GM20431 (cell line): ENCODE data around the gene RASEF.

Source experiments
- in situ Hi-C: fragments of 300-500 bp; cut with MseI, MboI; formaldehyde crosslinking; loops from one replicate; pipeline ENCODE4 v1.15.0; 2020; ENCODE audit warnings: low sequenced_read_pairs; ENCODE audit not compliant: unreplicated experiment

The RASEF gene

DNA sequence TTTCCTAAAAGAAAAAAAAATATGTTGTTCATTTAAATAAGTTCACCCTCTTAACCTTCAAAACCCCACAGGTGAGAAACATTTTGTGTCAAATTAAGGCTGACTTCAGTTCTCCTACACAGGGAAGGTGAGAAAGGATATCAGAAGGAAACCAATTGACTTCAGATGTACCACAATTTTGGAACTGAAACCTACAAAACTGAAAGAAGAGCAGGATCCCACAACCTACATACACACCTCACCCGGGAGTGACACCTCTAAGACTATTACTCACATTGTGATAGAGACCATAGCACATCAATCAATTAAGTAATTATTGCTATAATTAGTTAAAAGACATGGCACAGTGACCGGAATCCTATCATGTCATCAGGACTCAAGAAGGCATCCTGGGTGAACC is 47.0 kb downstream of the RASEF start:
- in situ Hi-C loops: no loop called here

DNA sequence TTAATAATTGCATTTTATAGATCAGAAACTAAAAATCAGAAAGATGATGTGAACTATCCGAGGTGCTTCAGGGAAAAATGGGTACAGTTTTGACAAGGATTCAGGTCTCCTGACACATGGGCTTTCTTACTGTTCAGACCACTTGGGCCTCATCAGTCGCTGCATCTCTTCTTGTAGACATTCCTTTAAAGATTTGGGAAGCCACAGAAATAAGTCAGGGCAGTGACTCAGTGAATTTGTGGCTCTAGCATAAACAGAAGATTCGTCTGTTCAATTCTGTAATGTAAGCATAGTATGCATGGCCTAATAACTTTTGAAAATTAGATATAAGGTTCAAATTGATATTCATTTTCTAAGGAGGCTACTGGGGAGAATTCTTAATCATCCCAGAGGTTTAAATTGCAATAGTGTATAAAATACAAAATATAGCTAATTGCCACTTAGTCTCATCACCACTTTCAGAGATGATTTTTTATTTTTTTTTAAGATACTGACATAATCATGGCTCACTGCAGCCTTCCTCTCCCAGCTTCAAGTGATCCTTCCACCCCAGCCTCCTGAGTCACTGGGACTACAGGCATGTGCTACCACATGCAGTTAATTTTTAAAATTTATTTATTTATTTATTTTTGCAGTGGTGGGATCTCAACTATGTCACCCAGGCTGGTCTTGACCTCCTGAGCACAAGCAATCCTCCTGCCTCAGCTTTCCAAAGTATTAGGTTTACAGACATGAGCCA is 48.9 kb downstream of the RASEF start:
- in situ Hi-C loops: no loop called here

DNA sequence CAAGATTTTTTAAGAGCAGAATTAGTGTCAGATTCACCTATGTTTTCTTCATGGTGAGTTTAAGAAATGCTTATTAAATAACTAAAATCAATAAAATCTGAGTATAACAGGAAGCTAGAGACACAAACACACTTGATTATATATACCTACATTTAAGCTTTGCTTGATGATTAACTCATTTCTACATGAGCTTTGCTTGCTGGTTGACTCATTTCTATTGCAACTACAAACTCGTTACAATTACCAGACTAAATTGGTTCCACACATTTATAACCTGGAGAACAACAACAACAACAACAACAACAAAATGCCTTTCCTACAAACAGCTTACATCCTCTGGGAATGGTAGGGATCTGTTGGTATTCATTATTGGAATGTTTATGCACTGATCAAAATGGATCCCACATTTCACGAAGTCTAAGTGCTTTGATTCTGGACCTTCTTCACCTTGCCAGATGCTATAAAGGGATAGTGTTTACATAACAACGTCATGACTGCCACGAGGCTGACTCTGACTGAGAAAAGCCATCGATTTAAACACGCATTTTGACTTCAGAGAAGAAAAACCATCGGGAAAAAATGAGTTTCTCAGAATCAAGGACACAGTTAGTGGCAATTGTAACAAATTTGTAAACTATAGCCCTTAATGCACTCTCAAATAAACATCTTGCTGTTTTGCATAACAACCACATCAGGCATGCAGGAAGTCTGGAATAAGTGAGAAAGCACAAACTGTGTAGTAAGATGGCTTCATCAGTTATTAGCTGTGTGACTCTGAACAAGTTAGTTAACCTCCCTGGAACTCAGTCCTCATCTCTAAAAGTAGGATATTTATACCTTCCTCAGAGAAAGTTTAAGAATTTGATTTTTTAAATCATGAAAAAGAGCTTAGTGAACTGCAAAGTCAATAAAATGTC is 49.8 kb downstream of the RASEF start:
- in situ Hi-C loops: no loop called here

DNA sequence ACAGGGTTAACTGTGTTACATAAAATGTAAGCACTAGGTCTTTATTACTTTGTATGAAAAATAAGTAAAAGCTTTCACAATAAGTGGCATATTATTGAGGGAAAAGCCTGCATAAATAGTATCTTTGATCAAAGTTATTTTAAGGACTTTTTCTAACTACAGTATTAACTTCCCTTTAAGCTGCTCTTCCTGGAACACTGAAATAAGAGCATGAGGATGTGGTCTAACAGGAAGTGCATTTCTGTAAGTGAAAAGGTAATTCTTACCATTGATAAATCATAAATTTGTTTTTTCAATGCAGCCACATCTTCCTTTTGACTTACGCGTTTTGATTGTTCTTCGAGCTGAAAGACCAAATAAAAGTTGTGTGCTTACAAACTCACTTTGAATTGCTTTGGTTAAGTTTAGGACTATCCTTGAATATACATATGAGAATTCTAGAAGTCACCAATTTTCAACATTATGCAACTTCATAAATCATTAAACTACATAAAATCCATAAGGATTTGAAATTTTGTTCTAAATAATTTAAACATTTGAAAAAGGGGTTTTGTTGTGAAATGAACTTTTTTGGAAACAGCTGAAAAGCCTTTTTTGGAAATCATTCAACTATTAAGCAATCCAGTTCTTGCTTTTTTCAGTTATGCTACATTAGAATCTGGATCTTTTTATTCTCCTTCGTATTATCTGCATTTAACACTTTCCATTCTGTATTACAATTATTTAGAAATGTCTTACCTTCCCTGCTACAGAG is 50.6 kb downstream of the RASEF start:
- in situ Hi-C loops: no loop called here

DNA sequence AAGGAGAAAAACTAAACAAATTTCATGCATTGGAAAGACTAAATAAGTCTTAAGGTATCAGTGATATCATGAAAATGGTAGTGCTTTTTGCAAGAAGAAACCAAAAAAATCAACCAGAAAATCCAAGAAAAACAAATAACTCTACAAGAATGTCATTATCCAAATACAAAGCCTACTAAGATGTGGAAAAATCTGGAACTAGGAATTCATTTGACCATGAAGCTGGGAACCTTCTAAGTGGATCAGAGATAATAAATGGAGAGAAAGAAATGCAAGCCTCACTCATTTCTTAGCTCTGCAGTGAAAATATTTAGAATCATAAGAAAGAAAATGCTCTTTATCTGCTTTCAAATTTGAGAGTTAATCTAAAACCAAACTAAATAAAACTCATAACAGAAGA is 51.3 kb downstream of the RASEF start:
- in situ Hi-C loops: no loop called here

DNA sequence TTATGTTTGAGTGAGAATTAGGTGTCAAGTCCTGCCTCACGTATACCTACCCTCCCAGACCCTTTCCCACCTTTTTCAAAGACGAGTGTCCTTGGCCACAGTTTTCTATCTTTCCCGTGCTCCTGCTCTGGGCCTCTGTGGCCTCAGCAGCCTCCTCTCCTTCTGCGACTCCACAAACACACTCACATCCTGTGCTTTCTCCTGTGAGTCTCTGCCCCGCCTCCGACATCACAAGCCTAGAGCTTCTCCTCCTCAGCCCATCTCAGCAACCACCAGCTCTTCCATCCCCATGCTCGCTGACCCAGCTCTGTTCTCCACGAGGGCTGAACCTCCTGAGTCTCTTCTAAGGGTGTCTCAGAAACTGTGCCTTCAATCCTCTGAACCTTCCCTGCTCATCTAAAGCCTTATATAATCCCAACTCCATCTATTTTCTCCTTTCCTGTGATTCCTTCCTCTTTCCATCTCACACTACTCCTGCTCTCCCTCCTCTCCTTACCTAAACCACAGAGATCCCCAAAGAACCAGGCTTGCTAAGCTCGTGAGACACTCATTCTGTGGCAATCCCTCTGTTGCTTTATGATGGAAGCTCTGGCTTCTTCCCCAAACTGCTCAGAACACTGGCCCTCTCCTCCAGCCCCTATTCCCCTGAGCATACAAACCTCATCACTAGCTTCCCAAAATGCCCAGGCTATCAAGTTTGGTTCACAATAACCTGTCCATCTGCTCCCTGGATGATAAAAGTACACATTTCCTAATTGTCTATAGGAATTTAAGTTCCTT is 55.2 kb downstream of the RASEF start:
- in situ Hi-C loops: no loop called here

DNA sequence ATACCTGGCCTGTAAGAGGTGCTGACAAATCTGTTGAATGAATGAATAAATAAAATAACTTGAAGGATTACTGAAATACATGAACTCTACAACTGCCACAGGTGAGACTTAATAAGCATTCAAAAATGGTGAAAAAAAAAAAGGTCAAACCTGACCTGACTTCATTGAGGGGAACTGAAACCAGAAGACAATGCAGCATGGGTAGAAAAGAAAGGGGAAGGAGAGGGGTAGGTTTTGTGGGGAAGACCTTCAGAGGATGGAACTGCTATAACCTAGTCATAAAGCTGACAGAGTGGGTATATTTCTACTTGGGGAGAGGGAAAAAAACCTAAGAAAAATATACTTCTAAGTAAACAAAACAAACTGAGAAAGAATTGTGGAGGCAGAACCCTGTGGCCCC is 56.6 kb downstream of the RASEF start:
- in situ Hi-C loops: no loop called here

DNA sequence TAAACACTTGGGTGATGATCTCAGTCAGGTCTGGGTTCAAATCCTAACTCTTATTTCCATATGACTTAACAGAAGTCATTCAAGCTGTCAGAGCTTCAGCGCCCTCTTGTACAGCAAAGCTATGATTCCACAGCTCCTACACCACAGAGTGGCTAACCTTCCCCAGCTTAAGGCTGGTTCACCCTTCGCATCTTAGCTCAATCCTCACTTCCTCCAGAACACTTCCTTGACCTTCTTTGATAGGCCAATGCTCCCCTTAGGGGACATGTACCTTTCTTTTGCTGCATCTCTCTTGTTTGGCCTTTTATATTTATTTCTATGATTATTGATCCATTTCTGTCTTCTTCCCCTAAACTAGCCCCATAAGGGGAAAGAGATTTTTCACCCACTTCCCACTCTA is 57.0 kb downstream of the RASEF start:
- in situ Hi-C loops: no loop called here

DNA sequence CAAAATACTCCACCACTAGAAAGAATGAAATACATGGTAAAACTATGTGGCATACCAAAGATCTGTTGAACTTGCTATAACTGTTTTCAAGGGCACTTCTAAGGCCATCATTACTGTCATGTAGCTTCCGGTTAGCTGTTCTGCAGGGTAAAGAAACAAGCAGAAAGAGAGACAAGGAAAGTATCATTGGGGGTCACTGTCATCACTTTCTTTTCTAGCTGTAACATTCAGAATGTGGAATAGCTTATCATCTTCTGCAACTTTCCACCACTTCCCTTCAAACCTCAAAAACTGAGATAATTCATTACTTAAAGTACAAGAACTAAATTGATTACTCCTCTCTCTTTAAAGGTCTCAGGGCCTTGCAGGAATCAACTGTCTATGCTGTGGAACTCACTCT is 57.6 kb downstream of the RASEF start:
- in situ Hi-C loops: no loop called here

DNA sequence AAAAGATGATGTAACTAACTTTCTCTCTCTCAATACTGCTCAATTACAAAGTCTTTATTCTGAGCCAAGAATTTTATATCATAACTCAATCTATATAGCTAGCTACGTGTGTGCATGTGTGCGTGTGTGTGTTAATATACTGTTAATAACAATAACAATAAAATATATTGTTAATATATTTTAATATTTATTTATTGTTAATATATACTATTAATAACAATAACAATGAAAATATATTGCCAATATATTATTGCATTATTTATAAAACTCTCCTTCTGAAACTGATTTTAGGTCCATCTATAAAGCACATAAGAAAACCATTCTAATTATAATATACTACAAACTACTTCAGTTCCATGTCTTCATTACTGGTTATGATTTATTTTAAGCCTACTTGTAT is 60.6 kb downstream of the RASEF start:
- in situ Hi-C loops: no loop called here

DNA sequence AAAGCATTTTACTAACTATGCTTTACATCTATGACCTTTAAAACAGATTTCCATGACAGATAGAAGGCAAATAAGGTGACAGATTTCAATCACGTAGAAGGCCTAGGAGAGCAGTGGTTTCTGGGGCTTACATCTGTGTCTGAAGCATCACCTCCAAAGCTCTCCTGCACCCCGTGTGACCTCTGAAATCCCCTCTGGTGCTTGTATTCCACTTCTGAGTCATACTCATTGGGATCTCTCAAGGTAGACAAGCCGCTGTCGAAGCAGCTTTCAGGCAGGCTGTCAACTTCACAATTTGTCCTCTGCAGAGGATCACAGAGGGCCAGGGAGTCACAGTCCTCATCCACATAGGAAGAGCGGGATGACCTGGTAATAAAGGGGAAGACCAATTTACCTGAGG is 62.2 kb downstream of the RASEF start:
- in situ Hi-C loops: no loop called here

DNA sequence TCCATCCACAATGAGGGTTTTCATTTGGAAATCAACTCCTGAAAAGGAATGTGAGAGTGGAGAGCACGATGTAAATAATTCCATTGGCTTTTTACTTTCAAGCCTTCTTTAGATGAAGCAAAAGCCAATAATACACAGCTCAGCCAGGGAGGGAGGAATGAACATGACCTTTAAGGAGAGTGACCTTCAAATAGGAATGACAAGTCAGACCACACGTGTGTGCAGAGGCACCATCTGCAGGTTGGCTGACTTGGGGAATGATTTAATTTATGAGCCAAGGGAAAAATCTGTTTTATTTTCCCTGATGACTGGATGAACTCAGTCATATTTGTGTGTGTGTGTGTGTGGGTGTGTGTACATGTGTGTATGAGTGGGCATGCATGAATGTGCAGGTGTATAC is 64.5 kb downstream of the RASEF start:
- in situ Hi-C loops: no loop called here

DNA sequence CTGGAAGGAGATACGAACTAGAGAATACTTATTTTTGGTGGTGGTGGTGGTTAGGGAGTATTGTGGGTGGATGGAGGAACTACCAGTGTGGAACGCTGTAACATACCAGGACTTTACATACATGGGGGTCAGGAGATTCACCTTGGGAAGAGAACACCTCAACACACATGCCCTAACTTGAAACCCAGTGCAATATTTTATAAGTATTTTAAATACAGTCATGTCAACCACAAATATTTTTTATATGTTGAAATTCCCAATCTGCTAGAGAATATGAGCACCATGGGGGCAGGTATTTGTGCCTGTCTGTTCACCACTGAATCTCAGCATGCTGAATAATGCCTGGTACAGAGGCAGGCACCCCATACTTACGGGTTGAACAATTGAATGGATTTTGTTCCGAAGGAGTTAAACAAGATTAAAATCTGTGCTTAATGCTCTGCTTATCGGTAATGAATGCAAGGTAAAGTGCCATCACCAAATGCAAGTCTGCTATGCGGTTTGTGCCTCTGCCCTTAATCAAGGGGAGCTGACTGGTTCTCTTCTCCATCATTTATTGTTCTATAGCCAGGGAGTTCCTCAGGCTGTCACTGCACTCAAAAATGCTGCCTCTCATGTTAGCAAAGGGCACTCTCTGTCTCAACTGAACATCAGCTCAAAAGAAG is 65.3 kb downstream of the RASEF start:
- in situ Hi-C loops: no loop called here

DNA sequence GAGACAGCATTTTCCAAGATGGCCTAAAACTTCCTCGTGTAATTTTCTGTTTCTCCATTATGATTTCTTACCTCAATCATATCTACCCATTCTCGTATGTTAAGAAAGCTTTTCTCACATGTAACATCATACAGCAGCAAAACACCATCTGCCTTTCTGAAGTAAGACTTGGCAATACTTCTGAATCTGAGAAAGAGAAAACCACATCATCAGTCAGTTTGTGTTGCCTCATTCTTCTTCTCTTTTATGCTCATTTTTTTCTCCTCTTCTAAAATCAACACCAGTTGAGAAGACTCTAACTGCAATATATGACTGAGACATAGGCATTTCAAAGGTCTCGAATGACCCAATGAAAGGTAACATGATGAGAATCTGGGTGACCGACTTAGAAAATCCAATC is 66.0 kb downstream of the RASEF start:
- in situ Hi-C loops: no loop called here

DNA sequence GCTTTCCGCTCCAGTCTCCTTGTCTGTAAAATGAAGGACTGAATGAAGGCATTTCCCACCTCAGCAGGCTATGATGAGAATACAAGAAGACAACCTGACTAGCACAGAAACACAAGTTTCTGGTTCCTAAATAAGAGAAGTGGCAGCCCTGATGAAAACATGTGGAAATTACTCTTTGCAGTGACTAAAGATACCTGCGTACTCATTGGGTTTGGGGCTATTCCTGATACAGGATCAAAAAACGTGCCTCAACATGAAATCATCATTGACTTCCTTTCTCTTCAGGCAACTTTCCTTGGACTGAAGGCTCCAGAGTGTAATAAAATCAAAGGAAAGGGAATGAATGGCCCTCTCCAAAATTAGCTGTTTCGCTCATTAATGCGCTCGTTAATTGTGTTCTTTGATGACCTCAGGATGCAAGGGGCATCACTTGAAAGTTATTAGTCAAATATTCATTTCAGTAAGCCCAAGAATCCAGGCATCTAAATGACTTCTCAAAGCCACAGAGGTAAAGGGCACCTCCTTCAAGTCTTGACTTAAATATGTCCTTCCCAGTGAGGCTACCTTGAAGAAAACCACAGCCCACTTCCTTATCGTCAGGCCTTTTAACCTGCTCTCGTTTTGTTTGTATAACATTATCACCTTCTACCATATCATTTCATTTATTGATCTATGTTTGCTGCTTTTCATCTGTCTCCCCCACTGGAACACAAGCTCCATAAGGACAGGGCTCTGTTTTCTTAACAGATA is 68.9 kb downstream of the RASEF start:
- in situ Hi-C loops: no loop called here

DNA sequence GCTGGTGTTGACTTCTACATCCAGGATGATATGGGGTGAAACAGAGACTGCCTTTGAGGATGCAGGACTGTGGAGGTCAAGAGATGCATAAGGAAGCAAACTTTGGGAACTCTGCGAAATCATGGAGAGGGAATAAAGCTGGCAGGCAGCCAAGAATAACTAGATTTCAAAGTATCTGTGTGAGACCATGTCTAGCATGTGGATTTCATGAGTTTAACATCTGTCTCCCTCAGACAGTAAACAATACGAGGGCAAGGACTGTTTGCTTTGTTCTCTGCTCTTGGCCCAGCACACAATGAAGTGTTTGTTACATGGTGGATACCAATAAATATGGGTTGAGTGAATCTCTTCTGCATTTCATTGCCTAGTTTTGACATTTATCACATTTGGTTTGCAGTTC is 71.3 kb downstream of the RASEF start:
- in situ Hi-C loops: no loop called here

DNA sequence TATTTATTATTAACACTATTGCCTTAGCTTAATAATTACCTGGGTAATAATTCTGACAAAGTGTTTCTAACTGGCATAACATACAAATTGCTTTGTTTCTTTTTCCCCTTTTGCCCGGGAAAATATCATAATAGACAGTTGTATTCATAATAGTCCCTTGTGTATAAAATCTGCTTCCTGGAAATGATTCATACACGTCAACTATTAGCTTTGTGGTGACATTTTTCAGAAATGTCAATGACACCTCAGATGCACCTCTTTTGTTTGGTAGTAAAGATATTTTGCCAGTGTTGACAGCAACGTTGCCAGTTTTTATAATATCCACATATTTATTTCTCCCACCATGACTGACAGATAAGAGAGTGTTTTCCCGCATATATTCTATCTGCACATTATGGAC is 73.0 kb downstream of the RASEF start:
- in situ Hi-C loops: no loop called here

DNA sequence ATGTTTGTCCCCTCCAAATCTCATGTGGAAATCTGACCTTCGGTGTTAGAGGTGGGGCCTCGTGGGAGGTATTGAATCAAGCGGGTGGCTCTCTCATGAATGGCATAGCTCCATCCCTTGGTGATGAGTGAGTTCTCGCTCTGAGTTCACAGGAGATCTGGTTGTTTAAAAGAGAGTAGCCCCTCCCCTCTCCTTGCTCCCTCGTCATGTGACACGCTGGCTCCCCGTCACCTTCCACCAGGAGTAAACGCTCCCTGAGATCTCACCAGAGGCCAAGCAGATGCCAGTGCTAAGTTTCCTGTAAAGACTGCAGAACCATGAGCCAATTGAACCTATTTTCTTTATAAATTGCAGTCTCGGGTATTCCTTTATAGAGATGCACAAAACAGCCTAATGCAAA is 74.5 kb downstream of the RASEF start:
- in situ Hi-C loops: no loop called here
